ENCODE results near the gene ABCA3.
A peak's percentile ranks its signal among the peaks of the same experiment; 100 is the strongest.

Gene ABCA3

DNA sequence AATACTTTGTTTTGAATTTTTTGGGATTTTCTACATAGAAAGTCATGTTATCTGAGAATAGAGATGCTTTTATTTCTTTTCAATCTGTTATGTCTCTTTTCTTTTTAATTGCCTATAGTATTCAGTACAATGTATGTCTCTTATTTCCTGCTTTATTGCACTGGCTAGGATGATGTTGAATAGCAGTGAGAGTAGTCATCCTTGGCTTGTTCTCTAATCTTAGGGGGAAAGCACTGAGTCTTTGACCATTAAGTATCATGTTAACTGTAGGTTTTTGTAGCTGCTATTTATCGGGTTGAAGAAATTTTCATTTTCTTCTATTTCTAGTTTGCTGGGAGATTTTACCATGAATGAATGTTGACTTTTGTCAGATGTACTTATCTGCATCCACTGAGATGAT is 10.0 kb upstream of the ABCA3 start:
- no peak for DNase-seq

DNA sequence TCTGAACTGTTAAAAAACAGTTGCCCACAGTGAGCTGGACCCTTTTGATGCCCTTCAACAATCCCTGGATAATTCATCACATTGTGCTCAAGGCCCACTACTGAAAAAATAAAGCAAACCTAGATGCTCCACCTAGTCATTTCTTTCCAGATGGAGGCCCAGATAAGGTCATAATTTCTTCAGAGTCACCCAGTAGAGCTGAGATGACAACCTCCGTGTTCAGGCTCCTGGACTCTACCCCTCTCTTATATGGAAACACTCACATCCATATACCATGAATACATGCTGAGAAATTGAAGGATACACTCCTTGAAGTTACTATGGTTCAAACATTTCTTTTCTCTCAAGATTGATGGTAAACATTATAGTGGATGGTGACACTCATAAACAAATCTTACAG is 2.7 kb upstream of the ABCA3 start:
- DNase-seq: no peak

DNA sequence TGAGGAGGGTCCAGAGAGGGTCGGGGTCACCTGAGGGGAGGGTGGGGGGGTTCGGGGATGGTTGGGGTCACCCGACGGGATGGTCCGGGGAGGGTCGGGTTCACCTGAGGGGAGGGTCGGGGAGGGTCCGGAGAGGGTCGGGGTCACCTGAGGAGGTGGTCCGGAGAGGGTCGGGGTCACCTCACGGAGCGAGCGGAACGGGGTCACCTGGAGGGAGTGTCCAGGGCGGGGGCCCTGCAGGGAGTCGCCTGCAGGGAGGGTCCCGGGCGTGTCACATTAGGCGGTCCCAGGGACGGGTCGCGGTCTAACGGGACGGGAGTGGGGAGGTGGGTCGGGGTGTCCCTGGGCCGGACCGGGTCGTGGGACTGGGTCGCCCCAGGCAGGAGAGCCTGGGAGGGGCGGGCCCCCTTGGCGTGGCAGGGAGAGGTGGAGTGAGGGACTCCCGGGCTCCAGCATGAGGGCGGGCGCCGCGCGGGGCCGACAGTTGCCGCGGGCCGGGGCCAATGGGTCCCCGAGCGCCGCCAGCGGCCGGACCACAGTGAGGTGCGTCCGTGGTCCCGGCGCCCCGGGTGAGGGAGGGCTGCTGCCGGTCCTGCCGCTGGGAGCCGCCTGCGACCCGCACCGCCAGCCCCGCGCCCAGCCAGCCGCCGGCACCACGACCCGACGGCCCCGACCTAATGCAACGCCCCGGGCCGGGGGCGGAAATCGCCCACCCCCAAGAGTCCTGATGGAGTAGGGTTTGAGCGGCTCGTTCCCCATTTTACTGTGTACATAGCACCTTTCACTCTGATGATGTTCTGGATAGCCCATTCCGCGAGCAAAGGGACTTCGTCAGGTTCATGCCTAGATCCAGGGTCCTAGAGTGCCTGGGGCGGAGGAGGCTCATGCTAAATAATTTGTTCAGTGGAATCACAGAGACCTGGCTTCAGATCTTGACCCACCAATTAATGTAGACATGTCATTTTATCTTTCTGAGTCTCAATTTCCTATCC is 1.2 kb upstream of the ABCA3 start:
- no peak for DNase-seq

DNA sequence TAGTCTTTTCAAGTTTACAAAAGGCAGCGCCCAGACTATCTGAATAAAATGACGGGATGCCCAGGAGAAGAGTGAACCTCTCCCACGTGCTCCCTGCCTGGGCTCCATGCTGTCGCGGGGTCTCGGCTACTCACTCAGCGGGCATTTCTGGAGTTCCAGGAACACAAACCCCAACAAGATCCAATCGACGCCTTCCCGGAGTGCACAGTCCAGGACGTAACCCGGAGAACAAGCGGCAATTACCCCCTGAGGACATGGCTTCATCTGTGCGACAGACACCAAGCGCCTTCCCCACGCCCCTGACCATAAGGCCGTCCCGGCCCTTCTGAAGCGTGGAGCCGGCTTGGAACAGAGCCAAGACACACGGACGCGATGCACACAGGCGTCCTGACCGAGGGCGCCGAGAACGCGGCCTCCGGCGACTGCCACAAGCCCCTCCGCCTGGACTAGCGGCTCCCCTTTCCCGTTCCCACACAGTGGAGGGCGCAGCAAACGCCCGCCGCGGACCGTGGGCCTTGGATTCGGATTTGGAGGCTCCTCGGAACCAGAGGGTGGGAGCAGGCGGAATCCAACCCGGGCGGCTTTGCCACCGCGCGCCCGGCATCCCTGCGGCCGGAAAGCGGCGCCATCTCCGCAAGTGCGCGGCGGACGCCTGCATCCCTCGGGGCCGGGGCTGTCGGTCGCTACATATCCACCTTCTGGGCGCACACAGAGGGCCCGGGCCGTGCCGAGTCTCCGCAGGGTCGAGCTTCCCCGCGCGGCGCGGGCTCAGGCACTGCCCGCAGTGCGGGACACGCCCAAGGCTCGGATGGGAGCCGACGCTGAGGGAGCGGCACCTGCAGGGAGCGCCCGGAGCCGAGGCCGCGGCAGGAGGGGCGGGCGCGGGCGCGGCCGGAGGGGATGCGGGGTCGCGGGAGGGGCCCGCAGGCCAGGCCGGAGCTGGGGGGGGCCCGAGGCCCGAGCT is 725 bp downstream of the ABCA3 start:
- DNase-seq: peak; percentile 67 to 71

DNA sequence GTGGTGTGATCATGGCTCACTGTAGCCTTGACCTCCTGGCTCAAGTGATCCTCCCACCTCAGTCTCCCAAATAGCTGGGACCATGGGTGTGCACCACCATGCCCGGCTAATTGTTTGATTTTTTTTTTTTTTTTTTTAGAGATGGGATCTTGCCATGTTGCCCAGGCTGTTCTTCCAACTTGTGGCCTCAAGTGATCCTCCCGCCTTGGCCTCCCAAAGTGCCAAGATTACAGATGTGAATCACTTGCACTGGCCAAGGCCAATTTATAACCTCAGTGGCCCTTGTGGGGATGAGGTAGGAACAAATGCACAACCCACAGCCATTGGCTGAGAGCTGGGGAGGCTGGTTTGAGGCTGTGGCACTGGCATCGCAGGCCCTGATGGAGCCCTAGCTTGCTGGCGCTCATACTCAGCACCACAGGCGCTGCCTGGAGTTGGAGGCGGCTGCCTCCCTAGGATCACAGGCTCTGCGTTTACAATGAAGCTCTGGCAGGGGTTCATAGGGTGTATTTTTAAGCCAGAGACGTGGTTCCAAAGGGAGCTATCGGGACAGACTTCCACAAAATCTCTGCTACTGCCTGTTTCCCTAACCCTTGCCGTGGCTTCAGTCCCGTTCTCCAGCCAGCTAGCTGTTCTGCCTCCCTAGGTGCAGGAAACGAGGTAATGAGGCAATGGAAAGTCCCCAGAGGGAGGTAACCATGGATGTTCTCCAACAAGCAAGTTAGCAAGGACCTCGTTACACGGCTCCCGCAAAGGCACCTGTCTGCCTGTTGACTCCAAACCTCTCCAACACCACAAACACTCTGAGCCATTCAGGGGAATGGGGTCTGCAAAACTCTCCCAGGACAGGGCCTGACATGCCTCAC is 2.9 kb downstream of the ABCA3 start:
- DNase-seq: no peak

DNA sequence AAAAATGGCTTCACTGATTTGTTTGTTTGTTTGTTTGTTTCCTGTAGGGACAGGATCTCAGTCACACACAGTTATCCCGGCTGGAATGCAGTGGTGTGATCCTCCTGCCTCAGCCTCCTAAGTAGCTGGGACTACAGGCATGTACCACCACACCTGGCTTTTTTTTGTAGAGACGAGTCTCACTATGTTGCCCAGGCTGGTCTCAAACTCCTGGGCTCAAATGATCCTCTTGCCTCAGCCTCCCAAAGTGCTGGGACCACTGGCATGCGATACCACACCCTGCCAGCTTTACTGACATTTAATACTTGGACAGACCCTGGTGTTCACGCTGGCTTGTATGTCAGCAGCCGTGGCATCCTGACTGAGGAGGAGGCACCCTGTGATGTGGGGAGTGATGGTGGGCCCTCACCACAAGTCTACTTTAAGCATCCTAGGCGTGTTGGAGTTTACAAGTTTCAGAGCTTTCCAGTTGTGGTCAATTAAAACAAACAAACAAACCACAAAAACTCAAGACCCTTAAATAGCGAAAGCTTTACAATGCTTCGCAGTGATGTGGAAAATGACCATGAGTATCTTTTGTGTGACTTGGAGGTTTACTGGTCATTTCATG is 5.1 kb downstream of the ABCA3 start:
- DNase-seq: no peak

DNA sequence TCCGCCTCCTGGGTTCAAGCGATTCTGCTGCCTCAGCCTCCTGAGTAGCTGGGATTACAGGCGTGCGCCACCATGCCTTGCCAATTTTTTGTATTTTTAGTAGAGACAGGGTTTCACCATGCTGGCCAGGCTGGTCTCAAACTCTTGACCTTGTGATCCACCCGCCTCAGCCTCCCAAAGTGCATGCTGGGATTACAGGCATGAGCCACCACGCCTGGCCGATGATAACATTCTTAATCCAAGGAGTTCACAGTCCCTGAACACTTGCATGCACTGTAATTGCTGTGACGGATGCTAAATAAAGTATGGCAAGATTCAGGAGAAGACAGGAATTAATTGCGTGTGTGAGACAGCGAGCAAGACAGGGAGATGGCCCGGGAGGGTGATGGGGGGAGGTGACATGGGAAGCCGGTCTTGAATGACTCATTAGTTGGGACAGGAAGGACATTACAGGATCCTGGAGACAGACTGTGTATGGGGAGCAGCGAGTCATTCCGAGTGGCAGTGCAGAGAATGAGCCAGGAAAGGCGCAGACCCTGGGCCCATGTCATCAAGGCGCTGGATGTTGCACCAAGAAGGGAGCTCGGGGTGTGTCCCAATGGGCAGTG is 6.7 kb downstream of the ABCA3 start:
- no peak for DNase-seq

DNA sequence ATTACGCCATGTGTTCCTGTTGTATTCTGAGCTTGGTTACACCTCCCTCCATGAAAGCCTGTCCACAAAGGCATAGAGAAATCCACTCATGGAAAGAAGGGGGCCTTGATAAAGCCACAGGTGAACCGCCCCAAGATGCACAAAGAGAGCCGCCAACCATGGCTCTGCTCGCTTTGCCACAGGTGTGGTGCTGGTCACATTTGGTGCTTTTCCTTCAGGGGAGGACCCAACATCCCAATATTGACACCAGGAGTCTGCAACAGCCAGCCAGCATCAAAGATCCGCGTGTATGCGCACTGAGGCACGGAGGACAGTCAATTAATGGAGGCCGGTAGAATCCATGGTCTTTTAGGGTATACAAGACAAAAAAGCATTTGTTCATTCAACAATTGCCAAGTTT is 7.3 kb downstream of the ABCA3 start:
- DNase-seq: no peak

DNA sequence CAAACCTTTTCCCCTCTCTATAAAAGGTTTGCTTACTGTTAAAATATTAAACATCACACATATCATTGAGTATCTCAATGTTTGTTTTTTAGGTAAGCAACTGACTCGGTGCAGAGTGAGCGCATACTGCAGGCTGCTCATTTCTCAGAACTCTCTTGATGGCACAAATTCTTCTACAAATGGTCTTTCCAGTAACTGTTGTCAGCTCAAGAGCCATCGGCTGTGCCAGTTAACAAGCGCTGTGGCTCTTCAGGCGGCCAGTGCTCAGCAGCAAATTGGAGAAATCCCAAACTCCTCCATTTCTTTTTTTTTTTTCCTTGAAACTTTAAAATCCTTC is 8.6 kb downstream of the ABCA3 start:
- no peak for DNase-seq

DNA sequence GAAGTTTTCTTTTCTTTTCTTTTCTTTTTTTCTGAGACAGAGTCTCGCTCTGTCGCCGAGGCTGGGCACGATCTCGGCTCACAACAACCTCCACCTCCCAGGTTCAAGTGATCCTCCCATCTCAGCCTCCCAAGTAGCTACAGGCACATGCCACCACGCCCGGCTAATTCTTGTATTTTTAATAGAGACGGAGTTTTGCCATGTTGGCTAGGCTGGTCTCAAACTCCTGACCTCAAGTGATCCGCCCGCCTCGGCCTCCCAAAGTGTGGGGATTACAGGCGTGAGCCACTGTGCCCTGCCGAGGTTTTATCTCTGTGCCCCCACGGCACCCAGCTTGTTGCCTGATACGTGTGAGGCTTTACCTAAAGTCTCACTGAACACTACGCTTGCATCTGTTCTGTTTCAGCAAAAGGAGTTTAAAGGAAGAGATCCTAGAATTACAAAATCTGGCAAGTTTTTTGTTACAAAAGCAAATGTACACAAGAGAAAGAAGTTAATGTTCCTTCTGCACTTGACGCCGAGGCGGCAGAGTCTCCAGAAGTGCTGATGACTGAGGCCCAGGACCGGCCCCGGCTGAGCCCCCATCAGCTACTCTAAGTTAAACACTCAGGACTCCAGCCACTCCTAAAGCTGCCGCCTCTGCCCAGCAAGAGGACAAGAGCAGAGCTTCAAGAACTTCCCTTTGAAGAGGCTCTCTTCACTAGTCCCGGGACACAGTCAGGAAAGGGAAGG is 9.2 kb downstream of the ABCA3 start:
- DNase-seq: no peak

DNA sequence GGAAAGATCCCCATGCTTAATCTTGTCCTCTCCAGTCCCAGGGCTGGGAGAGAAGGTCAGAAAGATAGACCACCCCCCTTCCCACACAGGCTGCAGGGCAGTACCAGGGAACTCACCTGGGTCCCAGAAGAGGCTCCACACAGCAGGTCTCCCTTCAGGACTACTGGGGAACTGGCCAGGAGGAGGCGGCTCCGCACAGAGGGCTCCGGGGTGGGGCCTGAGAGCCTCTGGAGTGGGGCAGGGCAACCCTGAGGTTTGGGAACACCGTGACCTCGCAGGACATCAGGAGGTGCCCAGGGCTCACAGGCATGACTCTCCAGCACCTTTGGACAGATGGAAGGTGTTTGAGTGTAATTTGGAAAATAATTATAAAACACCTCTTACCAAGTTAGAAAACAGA is 11.0 kb downstream of the ABCA3 start:
- DNase-seq: no peak

DNA sequence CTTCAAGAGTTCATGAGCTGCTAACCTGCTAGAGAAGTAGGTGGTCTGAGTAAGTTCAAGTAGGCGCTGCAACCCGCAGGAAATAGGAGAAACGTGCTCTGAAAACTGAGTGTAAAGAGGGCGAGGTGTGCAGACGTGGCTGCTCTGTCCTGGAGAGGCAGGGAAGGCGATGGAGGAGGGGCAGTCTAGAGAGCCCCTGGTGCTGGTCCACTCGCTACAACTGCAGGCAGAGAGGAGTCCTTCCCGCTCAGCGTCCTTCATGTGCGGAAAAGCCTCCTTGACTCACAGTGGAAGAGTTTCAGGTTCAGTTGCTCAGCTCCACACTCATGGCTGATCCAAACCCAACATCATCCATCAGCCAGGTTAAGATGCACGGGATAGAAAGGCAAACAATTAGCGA is 12.1 kb downstream of the ABCA3 start:
- DNase-seq: no peak

DNA sequence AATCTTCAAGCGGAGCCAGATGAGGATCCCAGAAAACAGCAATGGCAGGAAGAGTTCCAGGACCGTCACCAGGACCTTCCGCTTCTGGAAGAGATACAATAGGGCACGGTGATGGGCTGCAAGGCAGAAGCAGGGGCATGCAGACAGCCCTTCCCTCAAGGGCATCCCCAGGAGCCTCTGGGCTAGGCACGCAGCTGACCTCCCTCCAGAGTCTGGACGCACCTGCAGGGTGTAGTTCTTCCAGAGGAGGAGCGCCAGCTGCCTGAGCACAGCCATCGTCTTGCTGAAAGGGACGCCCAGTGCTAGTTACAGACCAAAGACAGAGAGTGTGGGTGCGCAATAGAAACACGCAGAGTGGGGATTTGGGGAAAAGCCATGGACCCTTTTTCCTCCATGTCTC is 14.3 kb downstream of the ABCA3 start:
- no peak for DNase-seq

DNA sequence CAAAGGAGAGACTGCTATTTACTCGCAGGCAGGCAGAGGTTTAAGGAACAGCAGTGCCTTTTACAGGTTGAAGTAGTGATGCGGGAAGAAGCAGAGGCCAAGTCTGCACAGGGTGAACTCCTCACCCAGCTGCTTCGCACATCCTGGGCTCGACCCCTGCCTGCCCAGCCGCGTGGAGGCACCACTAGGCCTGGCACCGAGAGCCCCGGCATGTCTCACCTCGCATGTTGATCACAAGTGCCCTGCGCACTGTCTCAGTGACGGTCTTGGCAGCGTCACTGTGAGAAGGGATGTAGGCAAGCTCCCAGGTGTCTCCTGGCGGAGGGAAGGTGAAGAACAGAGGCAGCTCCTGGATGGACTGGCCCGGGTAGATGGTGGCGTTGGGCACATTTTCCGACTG is 14.7 kb downstream of the ABCA3 start:
- DNase-seq: no peak

DNA sequence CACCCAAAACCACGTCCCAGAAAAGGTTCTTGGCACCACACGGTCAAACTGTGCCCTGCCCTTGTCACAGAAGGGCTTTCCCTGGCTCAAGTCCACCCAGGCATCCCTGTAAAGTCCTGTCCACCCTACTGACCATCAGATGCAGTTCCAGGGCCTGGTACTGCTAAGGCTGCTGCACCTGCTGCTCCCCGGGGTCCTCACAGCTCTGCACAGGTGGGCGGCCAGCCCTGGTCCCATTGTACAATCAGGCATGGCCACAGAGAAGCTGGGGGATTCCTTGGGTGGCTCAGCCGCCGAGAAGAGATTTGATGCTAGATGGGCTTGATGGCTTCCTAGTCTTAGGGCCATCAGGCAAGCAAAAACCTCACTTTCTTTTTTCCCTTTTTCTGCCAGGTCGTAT is 15.3 kb downstream of the ABCA3 start:
- no peak for DNase-seq

DNA sequence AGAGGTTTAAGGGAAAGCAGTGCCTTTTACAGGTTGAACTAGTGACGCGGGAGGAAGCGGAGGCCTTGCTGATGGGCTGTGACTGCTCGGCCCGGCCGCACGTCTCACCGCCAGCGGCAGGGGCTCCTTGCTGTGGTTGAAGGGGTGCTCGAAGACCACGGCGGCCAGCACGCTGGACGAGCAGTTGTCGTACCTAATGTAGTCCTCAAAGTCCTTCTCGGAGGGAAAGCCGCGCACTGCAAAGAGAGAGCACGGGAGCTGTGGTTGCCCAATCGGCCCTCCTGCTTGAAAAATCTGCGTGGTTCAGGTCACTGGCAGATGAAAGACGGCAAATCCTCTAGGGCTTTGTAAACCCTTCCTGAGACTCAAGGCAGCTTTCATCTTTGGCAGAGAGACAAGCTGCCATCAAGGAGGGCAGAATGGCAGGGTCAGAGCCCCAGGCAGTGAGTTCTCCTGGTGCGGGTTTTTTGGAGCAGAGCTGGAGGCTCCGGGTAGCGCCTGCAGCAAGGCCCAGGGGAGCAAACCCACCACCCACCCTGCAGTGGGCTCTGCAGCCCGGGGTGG is 16.1 kb downstream of the ABCA3 start:
- DNase-seq: no peak

DNA sequence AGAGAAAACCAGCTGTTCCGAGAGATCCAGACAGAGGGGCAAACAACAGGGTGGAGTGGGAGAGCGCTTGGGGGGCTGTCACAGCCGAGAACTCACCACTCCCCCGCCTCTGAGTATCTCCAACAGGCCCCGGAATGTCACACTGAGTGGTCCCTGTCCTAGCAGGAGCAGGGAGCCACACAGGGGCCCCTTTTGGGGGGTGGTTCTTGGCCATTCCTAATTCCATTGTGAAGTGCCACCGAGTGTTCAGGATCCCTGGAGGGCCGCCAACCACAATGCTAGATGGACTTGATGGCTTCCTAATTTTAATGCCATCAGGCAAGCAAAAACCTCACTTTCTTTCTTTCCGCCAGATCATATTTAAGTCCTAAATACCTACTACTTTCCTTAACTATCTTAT is 16.8 kb downstream of the ABCA3 start:
- DNase-seq: no peak

DNA sequence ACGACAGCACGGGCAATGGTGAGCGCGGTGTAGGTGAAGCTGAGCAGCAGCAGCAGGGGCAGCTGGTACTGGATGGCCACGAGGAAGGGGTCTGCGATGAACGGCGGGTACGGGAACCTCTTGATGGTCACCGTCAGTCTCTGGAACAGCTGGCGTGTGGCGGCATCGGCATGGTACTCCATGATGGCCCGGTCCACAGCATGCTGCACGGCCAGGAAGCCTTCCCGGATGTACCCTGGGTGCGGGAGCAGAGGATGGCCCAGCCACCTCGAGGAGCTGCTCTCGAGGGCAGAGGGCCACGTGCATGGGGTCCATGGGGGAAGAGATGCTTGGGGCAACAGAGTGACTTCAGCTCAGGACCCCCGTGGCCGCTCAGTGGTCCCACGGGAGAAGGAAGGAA is 20.9 kb downstream of the ABCA3 start:
- DNase-seq: no peak

DNA sequence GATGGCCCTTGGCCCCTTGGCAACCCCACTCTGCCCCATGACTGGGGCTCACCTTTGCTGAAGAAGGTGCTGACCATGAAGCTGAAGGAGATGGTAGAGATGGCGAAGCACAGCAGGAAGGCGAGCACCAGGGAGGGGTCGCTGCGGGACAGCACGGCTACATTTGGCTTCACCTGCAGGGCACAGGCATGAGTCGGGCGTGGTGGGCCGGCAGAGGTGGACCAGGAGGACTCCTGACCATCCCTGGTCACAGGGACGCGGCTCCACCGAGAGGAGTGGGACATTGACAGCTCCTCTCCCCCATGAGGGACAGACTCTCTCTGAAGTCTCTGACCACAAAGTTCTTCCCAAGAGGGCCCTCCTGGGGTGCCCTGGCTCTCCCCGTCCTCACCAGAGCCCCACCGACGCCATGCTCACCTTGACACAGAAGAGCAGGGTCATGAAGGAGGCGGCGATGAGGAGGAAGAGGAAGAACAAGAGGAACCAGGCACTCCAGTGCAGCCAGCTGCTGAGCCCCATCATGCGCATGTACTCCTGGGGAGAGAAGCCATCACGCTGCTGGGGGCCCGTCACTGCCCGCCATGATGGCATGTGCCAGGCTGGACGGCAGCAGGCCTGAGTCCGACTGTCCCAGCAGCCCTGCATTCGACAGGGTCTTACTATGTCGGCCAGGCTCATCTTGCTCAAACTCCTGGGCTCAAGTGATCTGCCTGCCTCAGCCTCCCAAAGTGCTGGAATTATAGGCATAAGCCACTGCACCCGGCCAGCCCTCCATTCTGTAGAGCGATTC is 23.1 kb downstream of the ABCA3 start:
- DNase-seq: no peak

All from activated T-cell treated with anti-CD3 and anti-CD28 coated beads, Interleukin-2, amount 50 U/mL, for 48 hours (primary cell).